K562 (cell line): ENCODE measurements around the gene BTRC. TPM values are rescaled to one million over a fixed set of nuclear protein-coding genes. Genes with fewer than 3 reads are reported as not detected.

Experiments
- BCOR ChIP-seq: fragments of 450-650 bp; IDR thresholded peaks from 2 replicates; pipeline ENCODE4 v1.6.1; 2016
- BMI1 ChIP-seq: fragments of 150-350 bp; IDR thresholded peaks from 2 replicates; pipeline ENCODE4 v1.6.1; 2014; ENCODE audit warnings: low read length
- BRD4 ChIP-seq: fragments of 200-600 bp; sonication (generic); IDR thresholded peaks from 2 replicates; pipeline ENCODE4 v1.6.1; 2017; ENCODE audit warnings: inconsistent platforms
- KDM1A ChIP-seq, 2 experiments: fragments of 450-650 bp; IDR thresholded peaks; 2 replicates each; pipeline ENCODE4 v1.6.1; 2016; ENCODE audit warnings: mild to moderate bottlenecking in 2 of 2
- MAZ ChIP-seq, 2 experiments: fragments of 450-650 bp in 1 of 2; sonication (generic) in 1 of 2; formaldehyde crosslinking; IDR thresholded peaks in 1 of 2; conservative IDR thresholded peaks in 1 of 2; 2 replicates each; pipeline versions ENCODE4 v1.4.0 to v1.5.0; 2020; ENCODE audit warnings: mild to moderate bottlenecking in 1 of 2, missing genetic modification reagents in 1 of 2
- MYC ChIP-seq, 2 experiments: fragments of 250-450 bp in 1 of 2; sonication (Bioruptor Pico) in 1 of 2; IDR thresholded peaks; 2 replicates each; pipeline versions ENCODE4 v1.5.1 to v1.6.1; 2012 to 2021; ENCODE audit warnings: low read depth in 2 of 2, borderline replicate concordance in 1 of 2, improper control_type of control experiment in 1 of 2, low read length in 1 of 2, mild to moderate bottlenecking in 1 of 2, moderate library complexity in 1 of 2
- POLR2A ChIP-seq: fragments of 450-650 bp; conservative IDR thresholded peaks from 2 replicates; pipeline ENCODE4 v1.6.1; 2016
- RBM34 ChIP-seq: fragments of 200-400 bp; formaldehyde crosslinking; IDR thresholded peaks from 2 replicates; pipeline ENCODE4 v1.6.1; 2018; ENCODE audit warnings: low read length, borderline replicate concordance; ENCODE audit not compliant: insufficient read depth
- SUPT5H ChIP-seq: fragments of 450-650 bp; IDR thresholded peaks from 2 replicates; pipeline ENCODE4 v1.6.1; 2016
- XRCC5 ChIP-seq: fragments of 200-400 bp; formaldehyde crosslinking; IDR thresholded peaks from 2 replicates; pipeline ENCODE4 v1.6.1; 2017; ENCODE audit warnings: low read depth, mild to moderate bottlenecking, low read length
- ZFX ChIP-seq: sonication (generic); formaldehyde crosslinking; IDR thresholded peaks from 2 replicates; pipeline ENCODE4 v1.8.0; 2022; ENCODE audit warnings: mild to moderate bottlenecking, missing genetic modification reagents, moderate library complexity
- polyA plus RNA-seq, 8 experiments: library from polyadenylated mRNA; depleted of rRNA in 4 of 8; stranded (reverse) in 5 of 8; unstranded in 3 of 8; fragments of >200 nt; fragmentation: Nextera tagmentation in 2 of 8; fragmentation: Illumina TruSeq in 1 of 8; extraction: Ambion mirVana in 2 of 8; extraction: Trizol in 1 of 8; gene quantifications; 2 replicates each; pipeline versions ENCODE4 v1.2.1 to v1.2.3, GENCODE V29; 2011 to 2014; ENCODE audit warnings: inconsistent platforms in 1 of 8, missing spikeins in 1 of 8
- total RNA-seq, 7 experiments: library from RNA; depleted of rRNA in 6 of 7; stranded (reverse); fragments of >200 nt in 6 of 7; fragmentation: Illumina TruSeq in 2 of 7; extraction: Trizol in 2 of 7; gene quantifications; 2 replicates each; pipeline versions ENCODE4 v1.2.1 to v1.2.3, GENCODE V29; 2011 to 2021; ENCODE audit warnings: low replicate concordance in 1 of 7
- TF ChIP-seq, protein P1 (sequence below): fragments of 450-650 bp; formaldehyde crosslinking; IDR thresholded peaks from 2 replicates; pipeline ENCODE4 v1.4.0; 2020; ENCODE audit warnings: mild to moderate bottlenecking, mixed read lengths
- TF ChIP-seq, protein P2 (sequence below): sonication (generic); formaldehyde crosslinking; IDR thresholded peaks from 2 replicates; pipeline ENCODE4 v1.8.0; 2022; ENCODE audit warnings: mild to moderate bottlenecking, missing genetic modification reagents, borderline replicate concordance
- TF ChIP-seq, protein P3 (sequence below): fragments of 450-650 bp; IDR thresholded peaks from 2 replicates; pipeline ENCODE4 v1.6.1; 2018; ENCODE audit not compliant: partially characterized antibody
- TF ChIP-seq, protein P4 (sequence below): fragments of 450-650 bp; IDR thresholded peaks from 2 replicates; pipeline ENCODE4 v1.6.1; 2017; ENCODE audit warnings: antibody characterized with exemption, mild to moderate bottlenecking

The BTRC gene
- total and polyA plus RNA-seq, 9 of the 15 experiments (the other 6 are each of a cell fraction or from before 2014, with no cell fraction given) = 1.6 to 15.4 (median 7.0) TPM

DNA sequence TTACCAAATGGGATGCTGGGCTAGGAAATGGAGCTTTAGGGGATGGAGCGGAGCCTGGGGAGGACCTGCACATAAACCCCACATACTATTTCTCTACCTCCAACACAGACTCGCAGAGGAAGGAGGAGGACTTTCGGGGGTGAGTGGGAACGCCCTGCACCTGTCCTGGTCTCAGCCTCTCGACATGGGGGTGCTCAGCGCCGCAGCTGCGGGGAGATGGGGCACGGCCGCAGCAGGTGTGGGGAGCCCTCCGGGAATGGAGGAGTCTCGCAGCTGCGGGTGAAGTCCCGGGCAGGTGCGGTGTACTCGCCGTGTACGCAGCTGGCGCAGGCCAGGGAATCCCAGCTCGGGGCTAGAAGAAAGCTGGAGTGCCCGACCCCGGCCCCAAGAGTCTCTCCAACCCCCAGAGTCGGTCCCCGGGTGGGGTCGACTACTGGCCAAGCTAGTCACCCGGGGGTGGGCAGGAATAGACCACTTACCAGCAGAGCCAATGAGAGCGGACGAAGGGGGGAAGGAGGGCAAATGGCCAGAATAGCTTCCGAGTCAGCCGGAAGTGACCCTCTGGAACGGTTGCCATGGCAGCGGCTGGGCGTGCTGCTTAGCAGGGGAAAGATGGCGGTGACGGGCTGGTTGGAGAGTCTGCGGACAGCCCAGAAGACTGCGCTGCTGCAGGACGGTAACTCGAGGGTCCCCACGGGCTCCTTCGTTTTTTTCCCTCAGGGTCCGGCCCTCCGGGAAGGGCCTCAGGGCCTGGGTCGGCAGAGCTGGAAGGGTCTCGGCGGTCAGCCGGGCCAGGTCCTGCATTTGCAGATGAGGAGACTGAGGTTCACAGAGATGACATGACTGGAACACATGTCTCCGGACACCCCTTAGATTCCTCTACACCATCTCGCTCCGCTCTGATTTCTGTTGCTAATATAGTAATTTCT lies 234.0 kb downstream of the BTRC start, which contains the start of the genes DPCD and POLL (continued):
- TF ChIP-seq, protein P1, sequence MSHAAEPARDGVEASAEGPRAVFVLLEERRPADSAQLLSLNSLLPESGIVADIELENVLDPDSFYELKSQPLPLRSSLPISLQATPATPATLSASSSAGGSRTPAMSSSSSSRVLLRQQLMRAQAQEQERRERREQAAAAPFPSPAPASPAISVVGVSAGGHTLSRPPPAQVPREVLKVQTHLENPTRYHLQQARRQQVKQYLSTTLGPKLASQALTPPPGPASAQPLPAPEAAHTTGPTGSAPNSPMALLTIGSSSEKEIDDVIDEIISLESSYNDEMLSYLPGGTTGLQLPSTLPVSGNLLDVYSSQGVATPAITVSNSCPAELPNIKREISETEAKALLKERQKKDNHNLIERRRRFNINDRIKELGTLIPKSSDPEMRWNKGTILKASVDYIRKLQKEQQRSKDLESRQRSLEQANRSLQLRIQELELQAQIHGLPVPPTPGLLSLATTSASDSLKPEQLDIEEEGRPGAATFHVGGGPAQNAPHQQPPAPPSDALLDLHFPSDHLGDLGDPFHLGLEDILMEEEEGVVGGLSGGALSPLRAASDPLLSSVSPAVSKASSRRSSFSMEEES = no peak
- TF ChIP-seq, protein P2, sequence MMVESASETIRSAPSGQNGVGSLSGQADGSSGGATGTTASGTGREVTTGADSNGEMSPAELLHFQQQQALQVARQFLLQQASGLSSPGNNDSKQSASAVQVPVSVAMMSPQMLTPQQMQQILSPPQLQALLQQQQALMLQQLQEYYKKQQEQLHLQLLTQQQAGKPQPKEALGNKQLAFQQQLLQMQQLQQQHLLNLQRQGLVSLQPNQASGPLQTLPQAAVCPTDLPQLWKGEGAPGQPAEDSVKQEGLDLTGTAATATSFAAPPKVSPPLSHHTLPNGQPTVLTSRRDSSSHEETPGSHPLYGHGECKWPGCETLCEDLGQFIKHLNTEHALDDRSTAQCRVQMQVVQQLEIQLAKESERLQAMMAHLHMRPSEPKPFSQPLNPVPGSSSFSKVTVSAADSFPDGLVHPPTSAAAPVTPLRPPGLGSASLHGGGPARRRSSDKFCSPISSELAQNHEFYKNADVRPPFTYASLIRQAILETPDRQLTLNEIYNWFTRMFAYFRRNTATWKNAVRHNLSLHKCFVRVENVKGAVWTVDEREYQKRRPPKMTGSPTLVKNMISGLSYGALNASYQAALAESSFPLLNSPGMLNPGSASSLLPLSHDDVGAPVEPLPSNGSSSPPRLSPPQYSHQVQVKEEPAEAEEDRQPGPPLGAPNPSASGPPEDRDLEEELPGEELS (CRISPR knock-in tag) = no peak
- TF ChIP-seq ZFX (CRISPR knock-in tag) (peak; percentile 37; the same call in 1 of the 2 replicates), KDM1A (IDR thresholded peaks at IDR 0.05) (peak in 1 of 2 experiments; percentile 72; a peak in 1 of 4 replicates), POLR2A (peak; percentile 68; the same call in 1 of the 2 replicates), BRD4 (no peak), BMI1 (peak; percentile 94), XRCC5 (no peak), MAZ (CRISPR knock-in tag; conservative IDR thresholded peaks at IDR 0.05 in 1 of 2, IDR thresholded peaks at IDR 0.05 in 1 of 2) (peak; percentile 20 to 62; a peak in 3 of 4 replicates), SUPT5H (0 out of 2 replicates have a peak, but pooled peaks have one; percentile 35), MYC (IDR thresholded peaks at IDR 0.05; ENCODE audit: low read depth, low read length) (no peak), MYC (CRISPR knock-in tag; IDR thresholded peaks at IDR 0.05; ENCODE audit: borderline replicate concordance, low read depth) (no peak), BCOR (no peak), RBM34 (no peak)
- TF ChIP-seq, protein P3, sequence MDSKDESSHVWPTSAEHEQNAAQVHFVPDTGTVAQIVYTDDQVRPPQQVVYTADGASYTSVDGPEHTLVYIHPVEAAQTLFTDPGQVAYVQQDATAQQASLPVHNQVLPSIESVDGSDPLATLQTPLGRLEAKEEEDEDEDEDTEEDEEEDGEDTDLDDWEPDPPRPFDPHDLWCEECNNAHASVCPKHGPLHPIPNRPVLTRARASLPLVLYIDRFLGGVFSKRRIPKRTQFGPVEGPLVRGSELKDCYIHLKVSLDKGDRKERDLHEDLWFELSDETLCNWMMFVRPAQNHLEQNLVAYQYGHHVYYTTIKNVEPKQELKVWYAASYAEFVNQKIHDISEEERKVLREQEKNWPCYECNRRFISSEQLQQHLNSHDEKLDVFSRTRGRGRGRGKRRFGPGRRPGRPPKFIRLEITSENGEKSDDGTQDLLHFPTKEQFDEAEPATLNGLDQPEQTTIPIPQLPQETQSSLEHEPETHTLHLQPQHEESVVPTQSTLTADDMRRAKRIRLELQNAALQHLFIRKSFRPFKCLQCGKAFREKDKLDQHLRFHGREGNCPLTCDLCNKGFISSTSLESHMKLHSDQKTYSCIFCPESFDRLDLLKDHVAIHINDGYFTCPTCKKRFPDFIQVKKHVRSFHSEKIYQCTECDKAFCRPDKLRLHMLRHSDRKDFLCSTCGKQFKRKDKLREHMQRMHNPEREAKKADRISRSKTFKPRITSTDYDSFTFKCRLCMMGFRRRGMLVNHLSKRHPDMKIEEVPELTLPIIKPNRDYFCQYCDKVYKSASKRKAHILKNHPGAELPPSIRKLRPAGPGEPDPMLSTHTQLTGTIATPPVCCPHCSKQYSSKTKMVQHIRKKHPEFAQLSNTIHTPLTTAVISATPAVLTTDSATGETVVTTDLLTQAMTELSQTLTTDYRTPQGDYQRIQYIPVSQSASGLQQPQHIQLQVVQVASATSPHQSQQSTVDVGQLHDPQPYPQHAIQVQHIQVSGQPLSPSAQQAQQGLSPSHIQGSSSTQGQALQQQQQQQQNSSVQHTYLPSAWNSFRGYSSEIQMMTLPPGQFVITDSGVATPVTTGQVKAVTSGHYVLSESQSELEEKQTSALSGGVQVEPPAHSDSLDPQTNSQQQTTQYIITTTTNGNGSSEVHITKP = peak; percentile 46
- TF ChIP-seq, protein P4, sequence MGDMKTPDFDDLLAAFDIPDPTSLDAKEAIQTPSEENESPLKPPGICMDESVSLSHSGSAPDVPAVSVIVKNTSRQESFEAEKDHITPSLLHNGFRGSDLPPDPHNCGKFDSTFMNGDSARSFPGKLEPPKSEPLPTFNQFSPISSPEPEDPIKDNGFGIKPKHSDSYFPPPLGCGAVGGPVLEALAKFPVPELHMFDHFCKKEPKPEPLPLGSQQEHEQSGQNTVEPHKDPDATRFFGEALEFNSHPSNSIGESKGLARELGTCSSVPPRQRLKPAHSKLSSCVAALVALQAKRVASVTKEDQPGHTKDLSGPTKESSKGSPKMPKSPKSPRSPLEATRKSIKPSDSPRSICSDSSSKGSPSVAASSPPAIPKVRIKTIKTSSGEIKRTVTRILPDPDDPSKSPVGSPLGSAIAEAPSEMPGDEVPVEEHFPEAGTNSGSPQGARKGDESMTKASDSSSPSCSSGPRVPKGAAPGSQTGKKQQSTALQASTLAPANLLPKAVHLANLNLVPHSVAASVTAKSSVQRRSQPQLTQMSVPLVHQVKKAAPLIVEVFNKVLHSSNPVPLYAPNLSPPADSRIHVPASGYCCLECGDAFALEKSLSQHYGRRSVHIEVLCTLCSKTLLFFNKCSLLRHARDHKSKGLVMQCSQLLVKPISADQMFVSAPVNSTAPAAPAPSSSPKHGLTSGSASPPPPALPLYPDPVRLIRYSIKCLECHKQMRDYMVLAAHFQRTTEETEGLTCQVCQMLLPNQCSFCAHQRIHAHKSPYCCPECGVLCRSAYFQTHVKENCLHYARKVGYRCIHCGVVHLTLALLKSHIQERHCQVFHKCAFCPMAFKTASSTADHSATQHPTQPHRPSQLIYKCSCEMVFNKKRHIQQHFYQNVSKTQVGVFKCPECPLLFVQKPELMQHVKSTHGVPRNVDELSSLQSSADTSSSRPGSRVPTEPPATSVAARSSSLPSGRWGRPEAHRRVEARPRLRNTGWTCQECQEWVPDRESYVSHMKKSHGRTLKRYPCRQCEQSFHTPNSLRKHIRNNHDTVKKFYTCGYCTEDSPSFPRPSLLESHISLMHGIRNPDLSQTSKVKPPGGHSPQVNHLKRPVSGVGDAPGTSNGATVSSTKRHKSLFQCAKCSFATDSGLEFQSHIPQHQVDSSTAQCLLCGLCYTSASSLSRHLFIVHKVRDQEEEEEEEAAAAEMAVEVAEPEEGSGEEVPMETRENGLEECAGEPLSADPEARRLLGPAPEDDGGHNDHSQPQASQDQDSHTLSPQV = no peak
